Measurements from ENCODE around the gene TMEM217.

TMEM217 gene

DNA sequence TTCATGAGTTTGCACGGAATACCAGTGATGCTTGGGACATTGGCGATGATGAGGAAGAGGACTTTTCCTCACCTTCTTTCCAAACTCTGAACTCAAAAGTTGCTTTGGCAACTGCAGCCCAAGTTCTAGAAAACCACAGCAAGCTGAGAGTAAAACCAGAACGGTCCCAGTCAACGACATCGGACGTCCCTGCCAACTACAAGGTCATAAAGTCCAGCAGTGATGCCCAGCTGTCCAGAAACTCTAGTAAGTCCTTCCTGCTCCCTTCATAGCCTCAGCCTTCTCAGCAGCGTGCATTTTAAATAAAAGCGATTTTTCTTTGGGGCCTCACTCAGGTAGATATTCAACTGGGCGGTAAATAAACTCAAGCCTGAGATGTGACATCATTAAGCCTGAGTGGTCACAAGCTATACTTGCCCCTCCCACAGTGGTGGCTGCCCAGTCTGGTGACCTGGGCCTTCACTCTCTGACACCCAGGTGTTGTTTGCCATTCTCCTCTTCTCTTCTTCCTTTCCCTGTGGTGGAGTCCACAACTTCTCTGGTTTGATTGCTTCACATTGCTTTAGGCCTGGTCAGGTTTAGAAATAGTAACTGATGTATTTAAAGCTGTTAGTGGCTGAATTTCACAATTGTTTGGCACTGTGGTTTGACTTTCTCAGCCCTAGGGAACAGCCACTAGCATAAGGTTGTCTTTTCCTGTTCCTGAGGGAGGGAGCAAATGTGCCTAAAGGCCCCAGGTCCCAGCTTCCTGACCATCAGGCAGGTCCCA lies 21.6 kb upstream of the TMEM217 start:
- no peak for DNase-seq

DNA sequence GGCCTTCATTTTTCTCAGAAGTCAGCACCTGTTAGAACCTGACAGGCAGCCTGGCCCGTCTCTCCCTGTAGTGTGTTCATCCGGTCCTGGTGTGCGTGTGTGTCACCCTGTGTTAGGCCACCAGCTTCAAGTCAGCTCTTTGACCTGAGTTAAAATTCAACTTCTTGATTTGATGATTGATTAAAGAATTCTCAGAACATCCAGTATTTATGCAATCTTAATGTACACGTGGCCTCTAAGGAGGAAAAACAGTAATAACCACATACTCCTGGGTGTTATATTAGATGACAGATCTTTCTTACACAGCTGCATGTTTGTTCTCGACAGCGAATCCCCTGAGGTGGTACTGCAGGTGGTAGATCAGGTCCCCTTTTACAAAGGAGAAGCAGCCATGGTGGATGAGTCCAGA lies 19.1 kb upstream of the TMEM217 start:
- no peak for DNase-seq

DNA sequence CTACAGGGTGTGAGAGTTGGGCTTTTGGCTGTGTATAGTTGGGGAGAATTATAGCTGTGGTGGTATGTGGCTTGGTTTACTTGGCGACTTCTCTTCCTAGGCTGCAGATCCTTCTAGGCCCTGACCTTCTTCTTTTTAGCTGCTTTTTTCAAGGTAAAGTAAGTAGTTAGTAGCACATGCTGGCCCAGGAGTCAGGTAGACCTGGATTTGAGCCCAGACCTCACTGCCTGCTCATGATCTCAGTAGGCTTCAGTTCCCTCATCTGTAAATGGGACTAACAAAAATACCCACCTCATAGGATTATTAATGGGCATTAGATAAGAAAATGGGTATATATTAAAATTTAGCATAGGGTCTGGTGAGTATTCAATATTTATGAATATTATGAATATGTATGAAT lies 17.4 kb upstream of the TMEM217 start:
- DNase-seq = no peak

DNA sequence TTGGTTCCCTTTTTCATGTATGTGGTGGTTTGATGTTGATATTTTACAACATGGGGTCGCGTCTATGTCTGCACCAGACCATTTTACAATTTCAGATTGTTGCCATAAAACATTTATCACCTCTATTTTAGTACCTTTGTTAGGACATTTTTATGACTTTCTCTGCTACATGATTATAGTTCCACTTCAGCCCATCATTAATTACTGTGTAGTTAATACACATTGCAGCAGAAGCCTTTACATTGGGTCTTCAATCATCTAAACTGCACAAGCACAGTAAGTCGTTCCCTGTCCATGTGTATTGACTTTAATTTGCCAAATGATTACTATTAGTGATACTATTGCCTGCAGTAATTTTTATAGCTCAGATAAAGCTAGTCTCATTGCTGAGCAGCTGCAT lies 15.7 kb upstream of the TMEM217 start:
- DNase-seq = no peak

DNA sequence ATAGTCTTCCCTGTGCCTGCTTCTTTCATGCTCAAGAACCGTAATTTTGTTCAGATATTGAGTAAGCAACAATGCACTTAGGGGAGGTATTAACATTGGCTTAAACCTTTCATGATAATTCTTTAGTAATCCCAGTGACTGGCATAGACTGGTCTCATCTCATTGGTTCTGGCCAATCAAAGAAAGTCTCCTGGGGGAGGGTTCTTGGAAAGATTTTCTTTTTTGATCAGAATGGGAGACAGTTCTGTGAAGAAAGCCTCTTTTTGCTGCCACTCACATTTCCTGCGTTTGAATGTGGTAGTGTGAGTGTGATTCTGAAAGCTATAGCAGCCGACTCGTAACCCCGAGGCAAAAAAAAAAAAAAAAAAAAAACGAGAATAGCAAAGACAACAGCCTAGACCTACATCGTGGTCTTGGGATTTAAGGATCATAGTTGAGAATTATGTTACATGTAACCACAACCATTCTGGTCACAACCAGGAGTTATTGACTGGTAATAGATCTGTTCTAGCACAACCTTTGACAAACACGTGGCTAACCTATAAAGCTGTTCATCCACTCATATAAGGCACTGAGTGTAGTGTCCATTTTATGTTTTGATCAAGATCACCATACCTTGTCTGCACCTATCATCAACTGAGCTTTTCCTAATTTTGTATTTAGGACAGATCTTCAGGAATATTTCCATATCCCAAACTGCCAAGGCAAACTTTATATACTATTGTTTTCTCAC lies 15.1 kb upstream of the TMEM217 start:
- no peak for DNase-seq

DNA sequence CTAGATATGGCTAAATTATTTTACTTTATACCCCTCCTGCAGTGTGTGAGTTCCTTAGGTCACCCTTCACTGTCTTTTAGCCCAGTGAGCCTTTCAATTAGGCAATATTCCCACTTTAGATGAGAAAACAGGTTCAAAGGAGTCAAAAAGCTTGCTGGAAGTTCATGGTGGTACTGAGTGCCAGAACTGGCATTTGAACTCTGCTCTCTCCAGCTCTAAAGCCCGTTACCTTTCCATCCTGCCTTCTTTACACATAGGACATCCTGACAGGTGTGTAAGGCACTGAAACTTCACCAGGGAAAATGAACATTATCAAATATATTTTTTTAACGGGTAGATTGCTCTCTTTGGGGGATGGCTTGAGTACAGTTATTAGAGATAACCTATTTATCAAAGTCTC lies 11.2 kb upstream of the TMEM217 start:
- DNase-seq = no peak

DNA sequence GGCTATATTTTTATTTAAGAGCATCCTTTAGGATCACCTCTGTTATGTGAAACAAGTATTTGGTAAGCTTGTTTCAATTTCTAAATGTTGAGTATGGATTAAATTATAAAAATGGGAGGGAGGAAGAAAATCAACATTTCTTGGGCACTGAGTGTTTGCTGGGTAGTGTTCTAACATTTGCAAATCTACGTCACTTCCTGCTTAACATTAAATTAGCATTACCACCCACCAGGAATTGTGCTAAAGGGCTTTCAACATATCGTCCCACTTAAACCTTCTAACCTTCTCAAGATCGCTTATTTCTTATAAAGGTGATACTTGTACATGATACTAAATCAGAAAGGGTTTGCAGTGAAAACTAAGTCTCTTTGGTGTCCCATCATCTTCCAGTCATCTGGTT lies 7.9 kb upstream of the TMEM217 start:
- no peak for DNase-seq

DNA sequence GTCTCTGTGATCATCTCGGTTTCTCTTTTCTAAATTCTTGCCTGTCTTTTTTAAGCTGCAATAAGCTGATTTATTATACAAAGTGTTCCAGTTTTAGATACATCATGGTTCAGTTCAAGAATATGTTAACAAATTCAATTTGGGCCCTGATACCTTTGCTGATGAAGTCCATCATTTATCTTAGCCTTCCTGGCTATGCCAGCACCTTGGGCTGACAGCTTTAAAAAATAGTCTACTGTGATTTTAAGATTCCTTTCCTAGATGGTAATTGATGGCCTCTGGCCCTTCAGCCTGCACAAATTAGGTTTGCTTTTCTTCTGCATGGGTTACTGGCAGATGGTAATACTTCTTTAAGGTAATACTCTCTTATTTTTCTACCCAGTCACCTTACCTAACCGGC lies 7.1 kb upstream of the TMEM217 start:
- DNase-seq = no peak

DNA sequence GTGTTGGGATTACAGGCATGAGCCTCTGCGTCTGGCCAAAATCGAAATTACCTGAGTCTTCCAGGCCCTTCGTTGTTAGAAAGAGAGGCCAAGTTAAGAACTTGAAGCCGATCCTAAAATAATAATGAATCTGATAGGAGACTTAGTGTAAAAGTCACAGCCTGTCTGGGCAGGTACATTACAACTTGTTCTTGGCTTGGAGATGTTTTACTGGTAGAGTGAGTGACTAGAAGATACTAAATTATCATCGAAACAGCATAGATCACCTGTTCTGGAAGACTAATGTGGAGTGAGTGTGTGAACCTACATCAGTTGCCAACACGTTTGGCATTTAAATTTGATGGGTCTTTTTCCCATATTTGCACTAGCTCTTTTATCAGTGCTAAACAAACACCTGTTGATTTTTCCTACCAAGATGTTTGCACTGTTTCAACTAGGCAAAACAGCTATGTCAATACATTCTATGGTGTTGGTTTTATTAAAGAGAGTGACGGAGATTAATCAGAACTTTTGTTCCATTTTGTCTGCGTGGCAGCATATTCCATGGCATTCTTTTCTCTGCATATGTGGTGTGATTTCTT lies 4.6 kb upstream of the TMEM217 start:
- no peak for DNase-seq

DNA sequence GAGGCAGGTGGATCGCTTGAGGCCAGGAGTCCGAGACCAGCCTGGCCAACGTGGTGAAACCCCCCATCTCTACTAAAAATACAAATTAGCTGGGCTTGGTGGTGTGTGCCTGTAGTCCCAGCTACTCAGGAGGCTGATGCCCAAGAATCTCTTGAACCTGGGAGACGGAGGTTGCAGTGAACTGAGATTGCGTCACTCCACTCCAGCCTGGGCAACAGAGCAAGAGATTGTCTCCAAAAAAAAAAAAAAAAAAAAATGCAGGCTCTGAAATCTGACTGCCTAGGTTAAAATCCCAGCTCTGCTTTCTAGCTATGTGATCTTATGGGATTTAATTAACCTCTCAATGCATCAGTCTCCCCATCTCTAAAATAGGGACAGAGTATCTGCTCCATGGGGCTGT lies 3.3 kb upstream of the TMEM217 start:
- DNase-seq = no peak

DNA sequence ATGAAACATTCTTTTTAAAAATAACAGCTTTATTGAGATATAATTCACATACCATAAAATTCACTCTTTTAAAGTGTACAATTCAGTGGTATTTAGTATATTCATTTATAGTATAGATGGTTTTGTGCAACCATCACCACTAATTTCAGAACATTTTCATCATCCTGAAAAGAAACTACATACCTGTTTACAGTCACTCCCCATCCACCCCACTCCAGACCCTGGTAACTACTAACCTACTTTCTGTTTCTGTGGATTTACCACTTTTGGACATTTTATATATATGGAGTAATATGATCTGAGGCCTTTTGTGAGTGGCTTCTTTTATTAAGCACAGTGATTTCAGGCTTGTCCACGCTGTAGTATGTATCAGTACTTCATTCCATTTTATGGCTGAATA lies 2.5 kb upstream of the TMEM217 start:
- DNase-seq = no peak

DNA sequence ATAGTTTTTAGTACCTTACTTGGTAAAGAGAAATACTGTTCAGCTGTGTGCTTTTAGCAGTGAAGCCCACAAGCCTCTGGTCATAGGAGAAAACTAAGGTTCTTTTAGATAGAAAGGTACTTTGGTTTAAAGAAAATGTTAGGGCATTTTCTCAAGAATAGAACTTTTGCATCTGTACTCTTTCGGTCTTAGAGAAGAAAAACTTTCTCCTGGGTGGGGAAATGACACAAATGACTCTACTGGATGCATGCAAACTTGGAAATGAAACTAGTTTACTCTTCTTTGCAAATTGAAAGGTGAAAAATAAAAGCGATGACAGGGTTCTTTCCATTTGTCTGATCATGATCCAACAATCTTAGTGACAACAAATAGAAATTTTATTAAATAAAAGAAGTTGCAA lies 2.1 kb upstream of the TMEM217 start:
- peak; percentile 7 for DNase-seq

DNA sequence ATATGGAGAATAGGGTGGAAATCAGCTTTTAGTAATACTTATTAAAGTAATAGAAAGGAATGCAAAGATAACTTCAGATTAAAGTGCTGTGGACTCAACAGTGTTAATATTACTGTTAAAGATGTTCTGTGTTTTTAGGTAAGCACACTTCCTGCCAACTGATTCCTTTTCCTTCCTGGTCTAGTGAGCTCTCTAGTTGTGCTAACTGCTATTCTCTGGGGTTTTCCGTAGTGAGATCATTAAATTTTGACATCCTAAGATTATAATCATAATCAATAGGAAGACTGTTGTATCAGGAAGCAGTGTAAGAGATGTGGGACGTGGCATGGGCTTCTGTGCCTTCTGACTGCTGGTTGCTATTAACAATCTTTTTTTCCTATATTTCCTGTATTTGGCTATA lies 1.2 kb upstream of the TMEM217 start:
- peak; percentile 70 for DNase-seq

DNA sequence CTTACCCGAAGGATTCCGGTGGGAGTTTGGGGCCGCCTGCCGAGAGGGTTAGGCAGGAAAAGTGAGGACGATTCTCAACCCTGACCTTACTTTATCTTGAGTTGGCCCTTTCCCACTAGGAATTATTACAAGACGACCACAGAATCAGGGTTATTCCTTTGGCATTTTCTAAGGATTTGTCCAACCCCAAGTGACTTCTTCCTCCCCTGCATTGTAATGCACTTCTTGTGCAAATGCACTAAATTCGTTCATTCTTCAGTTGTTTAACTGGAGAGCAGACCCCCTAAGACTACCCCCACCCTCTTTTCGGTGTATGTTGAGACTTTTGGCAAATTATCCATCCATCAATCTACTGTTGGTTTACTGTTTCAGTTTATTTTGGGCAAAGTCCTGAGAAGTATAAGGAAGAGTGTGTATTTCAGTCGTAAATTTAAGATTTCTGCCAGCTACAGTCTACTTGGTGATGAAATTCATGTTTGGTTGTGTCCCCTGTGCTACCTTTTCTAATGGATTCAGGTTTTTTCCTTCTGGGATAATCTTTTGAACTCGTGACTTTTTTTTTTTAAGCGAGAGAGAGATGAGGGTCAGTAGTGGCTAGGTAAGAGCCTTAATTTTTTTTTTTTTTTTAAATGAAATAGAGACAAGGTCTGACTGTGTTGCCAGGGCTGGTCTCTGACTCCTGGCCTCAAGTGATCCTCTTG lies 611 bp upstream of the TMEM217 start:
- no peak for DNase-seq

DNA sequence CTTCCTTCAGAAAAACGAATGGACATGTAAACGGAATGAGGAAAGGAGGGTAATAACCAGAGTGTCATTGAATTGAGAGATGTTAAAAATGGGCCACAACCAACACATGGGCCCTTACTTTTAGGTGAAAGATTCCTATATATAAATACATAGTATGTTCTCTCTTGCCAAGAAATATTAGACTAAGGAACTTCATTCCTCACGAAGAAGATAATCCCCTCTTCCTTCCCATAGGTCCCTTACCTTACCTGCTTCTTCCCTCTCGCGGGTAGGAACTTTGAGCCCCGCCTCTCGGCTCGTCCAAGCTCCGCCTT lies 667 bp downstream of the TMEM217 start:
- DNase-seq = no peak

DNA sequence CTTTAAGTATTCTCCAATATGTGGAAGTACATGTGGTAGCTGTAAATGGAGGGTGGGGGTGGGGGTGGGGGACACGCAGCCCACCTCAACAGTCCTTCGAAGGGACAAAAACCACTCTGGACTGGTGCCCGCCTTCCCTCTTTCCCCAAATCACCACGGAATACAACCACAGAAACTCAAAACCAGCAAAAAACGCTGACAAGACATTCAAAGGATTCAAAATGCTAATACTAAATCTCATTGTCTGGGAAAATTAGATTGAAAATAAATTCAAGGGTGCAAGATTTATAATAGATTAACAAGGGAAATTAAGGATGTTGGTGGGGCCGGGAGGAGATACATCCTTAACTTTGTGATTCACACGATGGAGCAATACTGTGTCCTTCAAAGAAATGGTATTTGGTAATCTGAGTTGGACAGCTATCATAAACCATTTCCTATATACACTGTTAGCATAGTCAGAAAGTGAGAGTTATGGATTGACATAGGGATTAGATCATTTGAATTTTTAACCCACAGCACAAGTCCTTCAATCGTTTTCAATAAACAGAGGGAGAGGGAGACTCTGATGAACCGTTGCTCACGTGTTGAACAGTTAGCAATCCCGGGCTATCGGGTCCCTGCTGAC lies 1.1 kb downstream of the TMEM217 start:
- no peak for DNase-seq

DNA sequence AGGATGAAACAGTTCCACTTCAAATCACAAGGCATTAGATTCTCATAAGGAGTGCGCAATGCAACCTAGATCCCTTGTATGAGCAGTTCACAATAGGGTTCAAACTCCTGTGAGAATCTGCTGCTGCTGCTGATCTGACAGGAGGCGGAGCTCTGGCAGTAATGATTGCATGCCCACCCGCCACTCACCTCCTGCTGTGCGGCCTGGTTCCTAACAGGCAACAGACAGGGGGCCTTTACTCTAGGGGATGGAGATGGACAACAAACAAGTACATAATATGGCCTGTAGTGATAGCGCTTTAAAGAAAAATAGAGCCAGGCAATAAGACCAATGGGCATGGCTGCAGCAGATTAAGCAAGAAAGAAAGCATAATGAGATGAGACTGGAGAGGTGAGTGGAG lies 3.1 kb downstream of the TMEM217 start:
- no peak for DNase-seq

DNA sequence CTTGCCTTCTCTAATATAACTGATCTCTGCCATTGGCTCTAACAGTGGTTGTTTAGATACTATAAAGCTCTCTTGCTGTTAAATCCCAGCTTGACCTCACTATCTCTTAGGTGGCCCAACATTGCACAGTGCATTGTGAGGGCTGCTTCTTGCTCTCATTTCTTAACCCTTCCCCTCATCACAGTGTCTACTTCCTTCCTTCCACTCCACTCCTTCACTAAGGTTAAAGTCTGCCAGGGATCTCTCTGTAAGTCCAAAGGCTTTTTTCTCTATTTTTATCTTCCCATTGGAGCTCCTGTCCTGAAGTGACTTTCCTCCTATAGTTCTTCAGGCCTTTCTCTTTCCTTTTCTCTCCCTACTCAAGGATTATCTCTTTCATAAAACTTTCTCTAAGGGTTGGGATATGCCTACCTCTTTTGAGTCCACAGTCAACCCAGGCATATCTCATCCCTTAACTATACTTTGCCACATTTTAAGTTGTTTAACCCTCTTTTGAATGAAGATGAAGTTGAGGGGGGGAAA lies 4.4 kb downstream of the TMEM217 start:
- DNase-seq = no peak

DNA sequence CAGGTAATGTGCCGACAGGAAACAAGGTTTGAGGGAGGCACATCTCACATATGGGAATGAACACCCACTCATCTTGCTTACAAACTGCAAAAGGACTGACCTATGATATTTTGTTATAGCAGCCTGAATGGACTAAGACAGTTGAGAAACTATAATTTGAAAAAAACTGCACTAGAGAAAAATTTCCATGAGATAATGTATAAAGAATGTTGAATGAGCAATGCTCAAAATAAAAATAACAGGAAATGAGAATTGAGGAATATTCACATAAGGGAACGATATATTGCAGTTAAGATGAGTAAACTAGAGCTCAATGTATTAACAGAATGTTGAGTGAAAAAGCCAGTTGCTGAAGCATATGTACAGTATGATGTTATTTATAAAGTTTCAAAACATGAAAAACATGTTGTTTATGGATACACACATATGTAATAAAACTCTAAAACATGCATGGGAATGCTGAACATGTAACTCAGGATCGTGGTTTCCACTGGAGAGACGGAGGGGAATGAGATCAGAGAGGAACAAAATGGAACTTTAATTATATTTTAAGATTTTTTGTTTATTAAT lies 6.6 kb downstream of the TMEM217 start:
- DNase-seq = no peak

DNA sequence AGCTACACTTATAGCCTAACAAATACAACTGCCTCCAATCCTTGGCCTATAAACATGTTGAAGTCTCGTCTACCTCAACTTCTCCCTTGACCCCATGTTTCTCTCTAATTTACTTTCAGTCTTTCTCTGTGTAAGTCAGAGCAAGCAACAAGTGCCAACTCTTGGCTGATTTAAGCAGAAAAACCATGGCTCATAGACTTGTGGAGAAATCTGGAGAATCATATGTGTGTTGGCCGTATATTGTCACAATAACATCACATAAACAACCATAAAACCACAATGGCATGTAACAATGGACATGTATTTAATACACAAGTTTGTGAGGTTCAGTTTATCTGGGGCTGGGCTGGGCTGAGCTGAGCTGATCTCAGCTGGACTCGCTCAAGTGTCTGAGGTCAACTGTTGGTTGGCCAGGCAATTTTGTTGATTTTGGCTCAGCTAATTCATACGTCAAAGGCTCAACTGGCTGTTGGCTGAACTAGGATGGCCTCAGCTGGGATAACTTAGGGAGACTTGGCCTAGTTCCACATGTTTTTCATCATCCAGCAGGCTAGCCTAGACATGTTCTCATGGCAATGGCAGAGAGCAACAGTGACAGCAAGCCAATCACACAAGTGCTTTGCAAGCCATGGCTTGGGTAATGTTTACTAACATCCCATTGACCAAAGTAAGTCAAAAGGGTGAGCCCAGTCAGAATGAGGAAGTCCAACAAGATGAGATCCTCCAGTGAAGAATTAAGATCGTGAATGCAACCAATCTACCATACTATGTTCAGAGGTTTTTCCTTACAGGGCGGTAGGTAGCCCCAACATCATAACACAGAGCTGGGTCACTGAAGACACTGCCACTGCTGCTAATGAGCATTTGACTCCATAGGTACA lies 13.3 kb downstream of the TMEM217 start:
- no peak for DNase-seq

DNA sequence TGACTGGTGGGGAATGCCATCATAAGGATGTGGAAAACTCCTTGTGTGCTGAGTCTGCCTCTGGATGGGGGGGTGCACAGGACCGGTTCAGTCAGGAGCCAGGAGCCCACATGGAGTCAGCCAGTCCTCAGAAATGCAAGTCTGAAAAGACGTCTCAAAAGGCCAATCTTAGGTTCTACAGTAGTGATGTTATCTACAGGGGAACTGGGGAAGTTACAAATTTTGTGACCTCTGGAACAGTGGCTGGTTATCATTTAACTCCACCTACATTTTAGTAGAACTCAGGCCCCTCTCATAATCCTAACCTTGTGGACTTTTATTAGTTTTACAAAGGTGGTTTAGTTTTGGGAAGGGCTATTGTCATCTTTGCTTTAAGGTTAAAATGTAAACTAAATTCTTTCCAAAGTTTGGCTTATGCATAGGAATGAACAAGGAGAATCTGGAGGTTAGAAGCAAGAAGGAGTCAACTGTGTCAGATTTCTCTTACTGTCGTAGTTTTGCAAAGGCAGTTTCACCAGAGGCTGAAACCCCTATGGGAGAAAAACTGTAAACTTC lies 14.1 kb downstream of the TMEM217 start:
- DNase-seq = no peak

Data from CD4-positive, alpha-beta T cell treated with Interleukin-10 for 1 hour (primary cell).